Liver (tissue), 9 donors: Measurements from ENCODE around the gene CDX1. TPM values are rescaled to one million over a fixed set of nuclear protein-coding genes. Genes with fewer than 3 reads are reported as not detected.

Experiments
- DNase-seq: peaks from one replicate; pipeline ENCODE4 v3.0.0-alpha.2; 2017; ENCODE audit warnings: low spot score
- H3K27ac ChIP-seq, 2 donors: one replicate each; pipeline ENCODE4 v1.7.0; 2013; ENCODE audit warnings: inconsistent platforms in 2 of 2, low read length in 2 of 2, control low read depth in 1 of 2, low read depth in 1 of 2, mild to moderate bottlenecking in 1 of 2
- H3K27me3 ChIP-seq, 4 donors: one replicate each; pipeline versions ENCODE4 v1.6.1 to v1.7.0; 2013; ENCODE audit warnings: low read length in 3 of 4, inconsistent platforms in 1 of 4, mild to moderate bottlenecking in 1 of 4, moderate library complexity in 1 of 4; ENCODE audit not compliant: control insufficient read depth in 4 of 4, insufficient read depth in 4 of 4
- H3K36me3 ChIP-seq, 4 donors: one replicate each; pipeline versions ENCODE4 v1.6.1 to v1.7.0; 2013; ENCODE audit warnings: low read length in 3 of 4, mild to moderate bottlenecking in 3 of 4, low read depth in 1 of 4, moderate library complexity in 1 of 4; ENCODE audit not compliant: control insufficient read depth in 4 of 4, insufficient read depth in 3 of 4
- H3K4me1 ChIP-seq, 4 donors: one replicate each; pipeline versions ENCODE4 v1.6.1 to v1.7.0; 2013; ENCODE audit warnings: low read length in 3 of 4, mild to moderate bottlenecking in 3 of 4, moderate library complexity in 1 of 4; ENCODE audit not compliant: control insufficient read depth in 4 of 4, insufficient read depth in 4 of 4
- H3K4me3 ChIP-seq, 3 donors: one replicate each; pipeline versions ENCODE4 v1.6.1 to v1.7.0; 2013; ENCODE audit warnings: low read length in 3 of 3, control low read depth in 1 of 3, low read depth in 1 of 3, mild to moderate bottlenecking in 1 of 3
- H3K9ac ChIP-seq, 2 donors: one replicate each; pipeline ENCODE4 v1.7.0; 2013; ENCODE audit warnings: low read length in 2 of 2, mild to moderate bottlenecking in 2 of 2, moderate library complexity in 2 of 2, control low read depth in 1 of 2, low read depth in 1 of 2
- H3K9me3 ChIP-seq, 4 donors: one replicate each; pipeline versions ENCODE4 v1.6.1 to v1.7.0; 2013; ENCODE audit warnings: low read length in 3 of 4; ENCODE audit not compliant: control insufficient read depth in 4 of 4
- CTCF ChIP-seq: fragments of 150-350 bp; IDR thresholded peaks from 2 replicates; pipeline ENCODE4 v1.5.1; 2017; ENCODE audit warnings: improper control_type of control experiment, low read depth, low read length; ENCODE audit not compliant: missing input control
- EGR1 ChIP-seq, 2 donors: IDR thresholded peaks; 2 replicates each; pipeline ENCODE4 v1.6.1; 2016 to 2018; ENCODE audit warnings: antibody characterized with exemption in 2 of 2, low read depth in 2 of 2
- FOXA1 ChIP-seq: IDR thresholded peaks from 2 replicates; pipeline ENCODE4 v1.6.1; 2016; ENCODE audit warnings: antibody characterized with exemption
- FOXA2 ChIP-seq: IDR thresholded peaks from 2 replicates; pipeline ENCODE4 v1.6.1; 2016; ENCODE audit warnings: antibody characterized with exemption
- GABPA ChIP-seq, 2 donors: IDR thresholded peaks in 1 of 2; conservative IDR thresholded peaks in 1 of 2; 2 replicates each; pipeline ENCODE4 v1.6.1; 2016; ENCODE audit warnings: antibody characterized with exemption in 2 of 2, mild to moderate bottlenecking in 1 of 2, moderate library complexity in 1 of 2
- HNF4A ChIP-seq, 2 donors: conservative IDR thresholded peaks; 2 replicates each; pipeline ENCODE4 v1.6.1; 2016; ENCODE audit warnings: antibody characterized with exemption in 2 of 2, mild to moderate bottlenecking in 2 of 2
- HNF4G ChIP-seq: IDR thresholded peaks from 2 replicates; pipeline ENCODE4 v1.6.1; 2016; ENCODE audit warnings: antibody characterized with exemption
- JUND ChIP-seq, 2 donors: IDR thresholded peaks; 2 replicates each; pipeline ENCODE4 v1.6.1; 2016; ENCODE audit warnings: antibody characterized with exemption in 2 of 2
- MAX ChIP-seq: IDR thresholded peaks from 2 replicates; pipeline ENCODE4 v1.6.1; 2016; ENCODE audit warnings: antibody characterized with exemption
- NR2F2 ChIP-seq: IDR thresholded peaks from 2 replicates; pipeline ENCODE4 v1.6.1; 2016; ENCODE audit warnings: antibody characterized with exemption
- RAD21 ChIP-seq, 2 donors: IDR thresholded peaks; 2 replicates each; pipeline ENCODE4 v1.6.1; 2016; ENCODE audit warnings: antibody characterized with exemption in 2 of 2, mild to moderate bottlenecking in 2 of 2
- RXRA ChIP-seq, 2 donors: IDR thresholded peaks; 2 replicates each; pipeline ENCODE4 v1.6.1; 2017 to 2018; ENCODE audit warnings: antibody characterized with exemption in 2 of 2, mild to moderate bottlenecking in 1 of 2
- SP1 ChIP-seq: IDR thresholded peaks from 2 replicates; pipeline ENCODE4 v1.6.1; 2018; ENCODE audit warnings: antibody characterized with exemption, mild to moderate bottlenecking
- TAF1 ChIP-seq: conservative IDR thresholded peaks from 2 replicates; pipeline ENCODE4 v1.6.1; 2016; ENCODE audit warnings: antibody characterized with exemption, mild to moderate bottlenecking
- YY1 ChIP-seq: IDR thresholded peaks from 2 replicates; pipeline ENCODE4 v1.6.1; 2016; ENCODE audit warnings: antibody characterized with exemption, mild to moderate bottlenecking
- WGBS: extraction: QIAGEN DNeasy Blood & Tissue Kit; methylation state at CpG from one replicate; pipeline ENCODE4 v1.1.7; 2013; 5-methylcytosine and 5-hydroxymethylcytosine counted together
- polyA plus RNA-seq, 2 donors: library from polyadenylated mRNA; stranded (reverse) in 1 of 2; unstranded in 1 of 2; fragments of 200-250 nt in 1 of 2; fragments of >200 nt in 1 of 2; fragmentation: Nextera tagmentation in 1 of 2; extraction: Ambion mirVana in 1 of 2; gene quantifications; one replicate each; pipeline versions ENCODE4 v1.2.1 to v1.2.3, GENCODE V29; 2013 to 2015
- total RNA-seq, 2 donors: library from RNA; depleted of rRNA; stranded (reverse); fragments of >200 nt; gene quantifications; one replicate each; pipeline ENCODE4 v1.2.3, GENCODE V29; 2014
- TF ChIP-seq, protein P1 (sequence below): IDR thresholded peaks from 2 replicates; pipeline ENCODE4 v1.6.1; 2016; ENCODE audit warnings: antibody characterized with exemption
- TF ChIP-seq, protein P2 (sequence below): IDR thresholded peaks from 2 replicates; pipeline ENCODE4 v1.6.1; 2016; ENCODE audit warnings: antibody characterized with exemption, mild to moderate bottlenecking
- TF ChIP-seq, protein P3 (sequence below): IDR thresholded peaks from 2 replicates; pipeline ENCODE4 v1.6.1; 2016; ENCODE audit warnings: antibody characterized with exemption
- donor health status: healthy.
- donor health status: healthy.
- donor health status: healthy.
- donor health status: healthy.
- donor health status: healthy.

Gene CDX1
- total and polyA plus RNA-seq, 4 donors: not detected

GRCh38 chr5:150195736-150196485, 29.3 kb downstream of the CDX1 start:
- WGBS: 82% methylated on average over 9 of the region's 9 CpGs
- no peak for DNase-seq
- H3K4me1 ChIP-seq: no peaks in the 10 kb centered on the region
- H3K4me3 ChIP-seq: no peak overlapping the region
- no peak overlapping the region for H3K9ac ChIP-seq
- H3K36me3 ChIP-seq: no peaks in the 10 kb centered on the region
- H3K9me3 ChIP-seq: no peaks in the 10 kb centered on the region
- no peak for TF ChIP-seq CTCF
- no peak for TF ChIP-seq SP1
- TF ChIP-seq, protein P1, sequence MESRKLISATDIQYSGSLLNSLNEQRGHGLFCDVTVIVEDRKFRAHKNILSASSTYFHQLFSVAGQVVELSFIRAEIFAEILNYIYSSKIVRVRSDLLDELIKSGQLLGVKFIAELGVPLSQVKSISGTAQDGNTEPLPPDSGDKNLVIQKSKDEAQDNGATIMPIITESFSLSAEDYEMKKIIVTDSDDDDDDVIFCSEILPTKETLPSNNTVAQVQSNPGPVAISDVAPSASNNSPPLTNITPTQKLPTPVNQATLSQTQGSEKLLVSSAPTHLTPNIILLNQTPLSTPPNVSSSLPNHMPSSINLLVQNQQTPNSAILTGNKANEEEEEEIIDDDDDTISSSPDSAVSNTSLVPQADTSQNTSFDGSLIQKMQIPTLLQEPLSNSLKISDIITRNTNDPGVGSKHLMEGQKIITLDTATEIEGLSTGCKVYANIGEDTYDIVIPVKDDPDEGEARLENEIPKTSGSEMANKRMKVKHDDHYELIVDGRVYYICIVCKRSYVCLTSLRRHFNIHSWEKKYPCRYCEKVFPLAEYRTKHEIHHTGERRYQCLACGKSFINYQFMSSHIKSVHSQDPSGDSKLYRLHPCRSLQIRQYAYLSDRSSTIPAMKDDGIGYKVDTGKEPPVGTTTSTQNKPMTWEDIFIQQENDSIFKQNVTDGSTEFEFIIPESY: no peak
- H3K27me3 ChIP-seq: no peaks in the 10 kb centered on the region
- no peak overlapping the region for H3K27ac ChIP-seq

DNA sequence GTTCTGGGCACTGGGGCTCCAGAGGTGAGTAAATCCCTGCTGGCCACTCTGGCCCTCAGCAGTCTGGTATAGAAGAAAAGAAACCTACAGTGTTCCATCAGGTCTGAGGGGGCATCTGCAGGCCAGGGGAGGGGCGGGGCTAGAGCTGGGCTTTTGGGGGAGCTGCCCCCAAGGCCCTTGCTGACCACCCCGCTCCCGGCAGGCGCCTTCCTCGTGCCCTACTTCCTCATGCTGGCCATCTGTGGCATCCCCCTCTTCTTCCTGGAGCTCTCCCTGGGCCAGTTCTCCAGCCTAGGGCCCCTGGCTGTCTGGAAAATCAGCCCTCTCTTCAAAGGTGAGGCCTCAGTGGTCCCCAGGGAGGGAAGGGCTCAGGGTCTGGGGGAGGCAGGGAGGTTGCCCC, 29.9 kb downstream of the CDX1 start:
- no peak for DNase-seq
- WGBS: 74% methylated on average over 5 of the region's 5 CpGs

More for the DNA sequence above, 29.9 kb downstream of the CDX1 start:
- Histone ChIP-seq H3K27me3 (no peaks in the 10 kb centered on the region), H3K27ac (no peak overlapping the region), H3K9me3 (no peaks in the 10 kb centered on the region), H3K36me3 (no peaks in the 10 kb centered on the region), H3K4me3 (no peak overlapping the region), H3K4me1 (no peaks in the 10 kb centered on the region), H3K9ac (no peak overlapping the region)
- TF ChIP-seq RAD21 (IDR thresholded peaks at IDR 0.05): no peak
- TF ChIP-seq NR2F2: no peak
- TF ChIP-seq GABPA (IDR thresholded peaks at IDR 0.05 in 1 of 2, conservative IDR thresholded peaks at IDR 0.05 in 1 of 2): no peak
- no peak for TF ChIP-seq YY1
- TF ChIP-seq EGR1 (IDR thresholded peaks at IDR 0.05; ENCODE audit: low read depth in 2 of 2): no peak
- TF ChIP-seq, protein P2, sequence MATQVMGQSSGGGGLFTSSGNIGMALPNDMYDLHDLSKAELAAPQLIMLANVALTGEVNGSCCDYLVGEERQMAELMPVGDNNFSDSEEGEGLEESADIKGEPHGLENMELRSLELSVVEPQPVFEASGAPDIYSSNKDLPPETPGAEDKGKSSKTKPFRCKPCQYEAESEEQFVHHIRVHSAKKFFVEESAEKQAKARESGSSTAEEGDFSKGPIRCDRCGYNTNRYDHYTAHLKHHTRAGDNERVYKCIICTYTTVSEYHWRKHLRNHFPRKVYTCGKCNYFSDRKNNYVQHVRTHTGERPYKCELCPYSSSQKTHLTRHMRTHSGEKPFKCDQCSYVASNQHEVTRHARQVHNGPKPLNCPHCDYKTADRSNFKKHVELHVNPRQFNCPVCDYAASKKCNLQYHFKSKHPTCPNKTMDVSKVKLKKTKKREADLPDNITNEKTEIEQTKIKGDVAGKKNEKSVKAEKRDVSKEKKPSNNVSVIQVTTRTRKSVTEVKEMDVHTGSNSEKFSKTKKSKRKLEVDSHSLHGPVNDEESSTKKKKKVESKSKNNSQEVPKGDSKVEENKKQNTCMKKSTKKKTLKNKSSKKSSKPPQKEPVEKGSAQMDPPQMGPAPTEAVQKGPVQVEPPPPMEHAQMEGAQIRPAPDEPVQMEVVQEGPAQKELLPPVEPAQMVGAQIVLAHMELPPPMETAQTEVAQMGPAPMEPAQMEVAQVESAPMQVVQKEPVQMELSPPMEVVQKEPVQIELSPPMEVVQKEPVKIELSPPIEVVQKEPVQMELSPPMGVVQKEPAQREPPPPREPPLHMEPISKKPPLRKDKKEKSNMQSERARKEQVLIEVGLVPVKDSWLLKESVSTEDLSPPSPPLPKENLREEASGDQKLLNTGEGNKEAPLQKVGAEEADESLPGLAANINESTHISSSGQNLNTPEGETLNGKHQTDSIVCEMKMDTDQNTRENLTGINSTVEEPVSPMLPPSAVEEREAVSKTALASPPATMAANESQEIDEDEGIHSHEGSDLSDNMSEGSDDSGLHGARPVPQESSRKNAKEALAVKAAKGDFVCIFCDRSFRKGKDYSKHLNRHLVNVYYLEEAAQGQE: no peak
- no peak for TF ChIP-seq RXRA (IDR thresholded peaks at IDR 0.05)
- TF ChIP-seq, protein P3, sequence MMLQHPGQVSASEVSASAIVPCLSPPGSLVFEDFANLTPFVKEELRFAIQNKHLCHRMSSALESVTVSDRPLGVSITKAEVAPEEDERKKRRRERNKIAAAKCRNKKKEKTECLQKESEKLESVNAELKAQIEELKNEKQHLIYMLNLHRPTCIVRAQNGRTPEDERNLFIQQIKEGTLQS: no peak
- TF ChIP-seq HNF4A (conservative IDR thresholded peaks at IDR 0.05): no peak
- TF ChIP-seq, protein P1: no peak
- no peak for TF ChIP-seq FOXA2
- TF ChIP-seq CTCF: no peak
- TF ChIP-seq TAF1: no peak
- TF ChIP-seq JUND (IDR thresholded peaks at IDR 0.05): no peak
- no peak for TF ChIP-seq HNF4G
- no peak for TF ChIP-seq SP1
- no peak for TF ChIP-seq MAX
- no peak for TF ChIP-seq FOXA1
